Tongue (tissue), 2 donors: ENCODE results near the gene HAGHL. TPM values are rescaled to one million over a fixed set of nuclear protein-coding genes. Genes with fewer than 3 reads are reported as not detected.
"Not testable (repeated sequence)": the region's sequence is repeated elsewhere in the genome, so short reads cannot be mapped to it uniquely, and the experiment has no call there.

Source experiments
- DNase-seq: peaks from one replicate; pipeline ENCODE4 v3.0.0-alpha.2; 2015
- total RNA-seq: library from RNA; depleted of rRNA; stranded (reverse); fragments of >200 nt; gene quantifications from one replicate; pipeline ENCODE4 v1.2.3, GENCODE V29; 2014

Gene HAGHL
- total RNA-seq, 1 donor from 2014 or later, result 1.5 TPM

DNA sequence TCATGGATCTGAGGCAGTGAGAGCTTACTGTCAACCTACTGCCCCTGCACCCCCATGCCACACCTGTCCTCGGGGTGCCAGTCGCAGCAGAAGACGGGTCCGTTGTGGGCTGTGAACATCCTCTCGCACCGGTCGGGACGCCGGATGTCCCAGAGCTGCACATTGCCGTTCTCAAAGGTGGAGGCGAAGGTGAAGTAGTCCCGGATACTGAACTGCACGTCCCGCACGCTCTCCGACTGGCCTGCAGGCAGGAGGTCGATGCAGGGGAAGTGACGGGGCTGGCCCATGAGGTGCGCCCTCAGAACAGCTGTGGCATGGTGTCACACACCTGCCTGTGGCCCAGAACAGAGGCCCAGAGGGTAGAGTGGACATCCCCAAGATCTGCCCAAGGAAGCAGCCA, 39.4 kb upstream of the HAGHL start:
- no peak for DNase-seq

DNA sequence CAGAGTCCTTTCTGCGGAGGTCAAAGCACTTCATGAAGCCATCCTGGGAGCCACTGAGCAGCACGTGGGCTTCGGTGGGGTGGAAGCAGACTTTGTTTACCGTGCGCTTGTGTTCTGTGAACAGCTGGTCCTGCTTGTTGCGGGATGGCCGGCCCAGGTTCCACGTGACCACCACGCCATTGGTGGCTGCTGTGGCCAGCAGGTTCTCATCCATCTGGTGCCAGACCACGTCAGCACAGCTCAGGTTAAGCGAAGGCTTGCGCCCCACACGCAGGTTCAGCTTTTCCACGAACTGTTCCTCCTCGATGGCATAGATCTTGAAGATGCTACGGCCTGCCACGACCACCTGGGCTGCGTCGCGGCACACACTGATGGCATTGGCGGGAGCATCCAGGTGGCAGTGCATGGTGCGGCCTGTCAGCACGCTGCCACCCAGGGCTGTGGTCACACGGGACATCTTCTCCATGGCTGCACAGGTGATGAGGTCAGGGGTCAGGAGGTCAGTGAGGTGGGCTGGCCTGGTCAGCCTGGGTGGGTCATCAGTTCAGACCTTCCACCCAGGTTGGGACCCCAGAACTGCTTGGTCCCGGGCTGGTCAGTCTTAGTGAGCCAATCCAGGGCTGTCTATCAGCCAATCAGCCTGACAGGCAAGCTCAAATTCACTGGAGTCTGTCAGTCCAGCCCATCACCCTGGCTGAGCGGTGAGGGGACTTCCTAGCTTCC, 37.6 kb upstream of the HAGHL start:
- DNase-seq, result no peak

DNA sequence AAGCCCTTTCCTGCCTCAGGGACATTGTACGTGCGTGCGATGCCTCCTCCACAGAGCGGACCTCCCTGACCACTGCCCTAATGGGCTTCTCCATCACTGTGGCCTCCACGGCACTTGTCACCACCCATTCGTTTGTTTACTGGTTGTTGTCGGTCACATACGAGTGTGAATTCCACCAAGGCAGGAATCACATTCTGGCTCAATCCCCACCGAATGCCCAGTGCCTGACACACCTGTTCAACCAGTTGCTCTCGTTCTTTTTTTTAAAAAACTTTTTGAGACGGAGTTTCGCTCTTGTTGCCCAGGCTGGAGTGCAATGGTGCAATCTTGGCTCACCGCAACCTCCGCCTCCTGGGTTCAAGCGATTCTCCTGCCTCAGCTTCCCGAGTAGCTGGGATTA, 35.7 kb upstream of the HAGHL start:
- not testable (repeated sequence) for DNase-seq

DNA sequence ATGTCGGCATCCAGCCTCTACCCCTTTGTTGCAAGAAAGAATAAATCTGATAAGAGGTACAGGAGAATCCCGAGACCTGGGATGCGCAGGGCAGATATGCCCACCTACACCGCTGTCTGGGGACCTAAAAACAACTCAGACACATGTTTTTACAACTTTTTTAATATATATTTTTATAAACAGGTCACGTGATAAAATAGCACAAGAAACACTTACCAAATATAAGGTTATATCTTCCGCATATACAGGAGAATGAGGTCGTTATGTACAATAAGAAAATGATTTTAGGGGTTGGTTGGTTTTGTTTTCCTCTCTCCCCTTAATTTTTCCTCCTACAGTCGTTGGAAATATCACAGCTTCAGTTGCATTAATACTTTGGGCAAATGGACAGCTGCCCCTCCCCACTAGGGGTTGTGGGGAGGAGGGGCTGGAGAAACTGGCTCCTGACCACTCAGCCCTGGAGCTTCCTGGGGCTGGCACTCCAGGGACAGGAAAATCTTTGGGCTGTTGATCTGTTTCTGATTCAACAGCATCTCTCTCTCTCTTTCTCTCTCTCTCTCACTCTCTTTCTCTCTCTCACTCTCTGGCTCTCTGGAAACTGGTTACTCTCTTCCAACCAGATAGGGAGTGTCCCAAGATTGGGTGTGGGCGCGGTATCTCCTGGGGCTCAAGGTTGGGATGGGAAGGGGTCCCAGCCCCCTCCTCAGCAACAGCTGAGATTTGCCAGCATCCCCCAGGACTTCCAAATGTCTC, 34.4 kb upstream of the HAGHL start:
- DNase-seq, result no peak

DNA sequence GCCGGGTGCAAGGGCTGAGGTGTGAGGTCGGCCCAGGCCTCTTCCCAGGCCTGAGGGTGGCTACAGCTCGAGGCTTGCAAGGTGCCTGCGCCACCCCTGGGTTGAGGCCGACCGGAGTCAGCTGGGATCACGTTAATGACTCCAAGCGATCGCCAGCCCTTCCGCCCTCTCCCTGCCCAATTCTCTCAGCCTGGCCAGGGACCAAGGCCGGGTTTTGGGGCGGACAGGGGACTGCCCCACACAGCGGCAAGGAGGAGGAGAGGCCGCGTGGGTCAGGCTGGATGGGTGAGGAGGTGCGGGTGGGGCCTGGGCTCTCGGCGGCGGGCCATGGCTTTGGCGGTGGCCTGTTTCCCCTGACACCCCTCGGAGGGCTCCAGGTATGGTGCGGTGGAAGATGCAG, 33.5 kb upstream of the HAGHL start:
- DNase-seq, result no peak

DNA sequence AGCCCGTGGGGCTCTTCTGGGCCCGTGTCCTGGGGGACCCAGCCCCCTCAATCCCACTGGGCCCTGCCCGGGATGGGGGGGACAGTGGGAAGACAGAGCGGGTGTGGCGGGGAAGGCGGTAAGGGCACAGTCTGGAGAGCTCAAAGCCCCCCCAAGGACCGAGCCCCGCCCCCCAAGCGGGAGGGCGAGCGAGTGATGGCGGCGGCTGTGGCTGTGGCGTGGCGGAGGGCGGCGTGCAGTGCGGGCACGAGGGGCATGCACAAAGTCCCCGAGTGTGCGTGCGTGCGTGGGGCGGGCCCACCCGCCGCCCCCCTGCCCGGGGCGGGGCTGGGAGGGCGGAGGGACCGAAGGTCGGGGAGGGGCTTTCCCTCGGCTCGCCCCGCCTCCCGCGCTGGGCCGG, 33.1 kb upstream of the HAGHL start:
- no peak for DNase-seq

DNA sequence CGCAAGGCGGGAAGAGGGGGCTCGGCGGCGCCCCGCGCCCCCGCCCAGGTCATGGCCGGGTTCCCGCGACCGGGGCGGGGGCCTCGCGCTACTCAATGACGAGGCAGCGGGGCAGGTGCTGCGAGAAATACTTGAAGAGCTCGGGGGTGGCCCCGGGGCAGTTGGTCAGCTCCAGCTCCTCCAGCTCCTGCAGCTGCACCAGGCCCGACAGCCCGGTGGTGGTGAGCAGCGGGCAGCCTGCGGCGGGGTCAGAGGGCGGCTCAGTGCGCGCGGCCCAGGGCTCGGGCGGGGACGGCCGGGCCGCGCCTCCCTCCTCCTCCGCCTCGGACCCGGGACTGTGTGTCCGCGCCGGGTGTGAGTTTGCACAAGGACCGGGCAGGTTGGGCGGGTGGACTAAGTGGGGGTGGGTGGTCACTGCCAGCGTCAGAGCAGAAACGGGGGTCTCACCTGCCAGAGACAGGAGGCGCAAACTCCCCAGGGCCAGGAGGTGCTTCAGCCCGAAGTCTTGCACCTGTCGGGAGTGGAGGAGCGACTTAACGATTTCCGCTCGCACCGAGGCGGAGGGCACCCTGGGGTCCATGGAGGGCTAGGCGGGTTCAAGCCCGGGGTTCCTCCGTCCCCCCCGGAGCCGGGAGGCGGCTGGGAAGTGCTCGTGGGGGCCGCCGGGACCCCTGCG, 32.6 kb upstream of the HAGHL start:
- DNase-seq, result no peak

DNA sequence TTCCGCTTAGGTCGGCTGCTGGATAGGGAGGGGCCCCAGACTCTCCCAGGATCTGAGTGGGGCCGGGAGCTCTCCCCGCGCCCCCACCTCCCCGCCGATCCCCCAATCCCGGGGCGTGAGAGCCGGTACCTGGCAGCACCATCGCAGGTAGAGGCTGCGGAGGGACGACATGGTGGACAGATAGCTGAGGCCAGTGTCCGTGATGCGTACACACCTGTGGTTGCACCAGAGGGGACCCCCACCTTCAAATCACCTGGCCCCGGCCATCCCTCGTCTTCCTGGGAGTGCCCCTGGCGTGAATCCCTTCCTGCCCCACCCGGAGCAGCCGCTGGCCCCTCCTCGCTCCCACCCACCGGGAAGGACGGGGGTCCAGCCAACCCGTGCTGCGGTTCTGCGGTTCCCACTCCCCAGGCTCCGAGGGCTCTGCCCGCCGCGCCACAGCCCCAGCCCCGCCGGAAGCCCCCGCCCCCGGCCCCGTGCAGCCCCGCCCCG, 32.0 kb upstream of the HAGHL start:
- no peak for DNase-seq

DNA sequence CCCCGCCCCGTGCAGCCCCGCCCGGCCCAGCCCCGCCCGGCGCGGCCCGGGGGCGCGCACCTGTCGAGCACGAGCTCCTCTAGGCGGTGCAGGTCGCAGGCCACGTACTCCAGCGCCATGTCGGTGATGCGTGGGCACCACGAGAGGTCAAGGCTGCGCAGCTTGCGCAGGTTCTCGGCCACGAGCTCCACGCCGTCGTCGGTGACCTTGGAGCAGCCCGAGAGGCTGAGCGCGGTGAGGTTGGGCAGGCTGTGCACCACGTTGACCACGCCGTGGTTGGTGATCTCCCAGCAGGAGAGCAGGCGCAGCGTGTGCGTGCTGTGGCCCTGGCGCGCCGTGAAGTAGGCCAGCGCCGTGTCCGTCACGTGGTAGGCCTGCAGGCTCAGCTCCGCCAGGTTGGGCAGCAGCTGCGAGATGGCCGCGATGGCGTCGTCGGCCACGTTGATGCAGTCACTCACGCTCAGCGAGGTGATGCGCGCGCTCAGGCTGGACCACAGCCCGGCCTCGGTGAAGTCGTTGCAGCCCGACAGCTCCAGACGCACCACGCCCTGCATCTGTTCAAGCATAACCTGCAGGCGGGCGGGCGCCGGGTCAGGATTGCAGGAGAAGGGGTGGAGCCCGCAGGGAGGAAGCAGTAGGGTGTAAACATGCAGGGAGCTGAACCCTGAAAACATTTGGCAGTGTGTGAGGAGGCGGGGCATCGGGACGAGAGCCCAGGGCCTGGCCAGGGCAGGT, 31.4 kb upstream of the HAGHL start:
- peak; percentile 52 for DNase-seq

DNA sequence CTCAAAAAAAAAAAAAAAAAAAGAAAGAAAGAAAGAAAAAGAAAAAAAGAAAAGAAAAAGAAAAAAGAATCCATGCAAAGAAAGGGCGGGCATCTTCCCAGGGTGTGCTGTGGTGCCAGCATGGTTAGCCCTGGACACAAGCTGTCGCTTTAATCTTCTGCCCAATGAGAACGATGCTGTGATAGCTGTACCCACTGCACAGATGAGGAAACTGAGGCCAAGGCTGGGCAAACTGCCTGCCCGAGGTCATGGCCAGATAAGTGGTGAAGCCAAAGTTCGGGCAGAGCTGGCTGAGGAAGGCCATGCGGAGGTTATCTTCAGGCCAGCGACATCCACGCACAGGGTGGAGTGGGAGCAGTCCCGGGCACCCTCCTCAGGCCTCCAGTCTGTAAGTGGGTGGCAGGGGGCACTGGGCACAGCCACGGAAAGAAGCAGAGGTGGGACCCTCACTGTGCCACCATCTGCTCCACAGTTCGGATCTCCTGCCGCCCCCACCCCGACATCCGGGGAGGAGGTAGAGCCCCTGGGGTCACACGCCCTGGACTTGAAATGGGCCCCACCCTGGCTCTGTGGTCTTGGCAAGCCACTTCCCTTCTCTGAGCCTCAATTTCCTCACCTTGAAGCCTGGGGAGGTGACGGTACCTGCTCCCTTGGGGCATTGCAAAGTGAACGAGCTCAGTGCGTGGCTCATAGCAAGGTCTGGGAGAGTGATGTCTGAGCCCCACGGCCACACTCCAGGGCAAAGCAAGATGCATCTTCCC, 27.8 kb upstream of the HAGHL start:
- DNase-seq, result no peak

DNA sequence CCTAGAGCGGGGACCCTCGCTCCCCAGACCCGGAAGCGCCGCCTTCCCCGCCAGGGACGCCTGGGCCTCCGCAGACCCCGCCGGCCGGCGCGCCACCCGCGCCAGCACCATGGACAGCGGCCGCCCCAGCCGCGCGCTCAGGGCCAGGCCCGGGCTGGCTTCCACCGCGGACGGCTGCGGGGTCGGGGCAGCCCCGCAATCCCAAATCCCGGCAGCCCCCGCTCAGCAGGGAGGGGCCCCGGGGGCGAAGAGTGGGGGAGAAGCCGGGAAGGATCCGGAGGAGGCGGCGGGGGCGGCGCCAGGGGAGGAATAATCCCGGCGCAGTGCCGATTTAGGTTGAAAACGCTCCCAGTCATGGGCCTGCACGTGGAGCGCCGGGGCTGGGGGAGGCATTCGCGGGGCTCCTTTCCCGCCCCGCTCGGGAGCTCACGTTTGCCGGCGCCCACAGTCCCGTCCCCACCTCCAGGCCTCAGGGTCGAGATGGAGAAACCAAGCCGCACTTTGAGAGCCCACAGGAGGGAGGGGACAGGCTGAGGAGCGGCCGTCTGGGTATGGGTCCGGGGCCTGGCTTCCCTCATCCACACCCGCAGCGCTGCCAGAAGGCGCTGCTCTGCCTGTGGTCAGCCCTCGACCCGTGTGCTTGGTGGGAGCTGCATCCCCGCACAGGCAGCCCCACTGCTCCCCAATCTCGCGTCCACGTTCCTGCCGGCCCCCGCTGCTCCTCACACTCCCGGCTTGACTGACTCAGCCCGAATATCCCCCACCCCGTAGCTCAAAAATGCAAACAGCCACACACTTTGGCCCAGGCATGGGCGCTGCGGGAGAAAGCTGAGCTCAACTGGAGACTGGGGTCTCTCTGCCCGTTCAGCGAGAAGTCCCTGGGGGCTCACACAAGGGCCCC, 26.0 kb upstream of the HAGHL start:
- peak; percentile 65 for DNase-seq

DNA sequence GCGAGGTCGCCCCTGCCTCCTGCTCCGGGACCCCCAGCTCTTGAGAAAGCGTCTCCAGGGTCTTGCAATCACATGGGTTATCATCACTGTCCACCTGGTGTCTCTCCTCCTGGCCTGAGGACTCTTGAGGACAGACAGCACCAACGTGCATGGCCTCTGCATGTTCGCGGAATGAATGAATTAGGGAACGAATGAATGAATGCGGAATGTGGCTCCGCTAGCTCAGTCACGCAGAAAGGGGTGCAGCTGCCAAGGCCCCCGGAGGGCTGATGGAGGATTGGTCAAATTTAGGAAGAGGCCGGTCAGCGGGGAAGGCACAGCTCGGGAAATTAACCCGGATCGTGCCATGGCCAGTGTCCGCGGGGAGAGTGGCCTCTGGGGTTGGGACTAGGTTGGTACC, 24.6 kb upstream of the HAGHL start:
- no peak for DNase-seq

DNA sequence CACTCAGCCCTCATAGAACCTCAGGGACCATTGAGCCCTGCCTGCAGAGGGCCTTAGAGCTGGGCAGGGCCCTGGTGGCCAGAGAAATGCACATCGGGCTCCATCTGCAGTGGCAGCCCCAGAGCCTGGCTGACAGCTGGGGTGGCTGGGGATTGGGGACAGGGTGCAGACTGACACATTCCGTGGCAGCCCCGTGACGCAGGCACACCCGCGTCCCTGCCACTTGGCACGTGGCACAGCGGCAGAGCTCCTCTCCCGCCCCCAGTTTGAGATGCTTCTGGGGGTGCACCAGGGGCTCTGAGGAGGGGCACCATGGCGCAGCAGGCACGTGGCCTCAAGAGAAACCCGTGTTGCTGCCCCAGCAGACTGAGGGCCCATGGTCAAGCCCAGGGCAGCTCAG, 23.5 kb upstream of the HAGHL start:
- DNase-seq, result no peak

DNA sequence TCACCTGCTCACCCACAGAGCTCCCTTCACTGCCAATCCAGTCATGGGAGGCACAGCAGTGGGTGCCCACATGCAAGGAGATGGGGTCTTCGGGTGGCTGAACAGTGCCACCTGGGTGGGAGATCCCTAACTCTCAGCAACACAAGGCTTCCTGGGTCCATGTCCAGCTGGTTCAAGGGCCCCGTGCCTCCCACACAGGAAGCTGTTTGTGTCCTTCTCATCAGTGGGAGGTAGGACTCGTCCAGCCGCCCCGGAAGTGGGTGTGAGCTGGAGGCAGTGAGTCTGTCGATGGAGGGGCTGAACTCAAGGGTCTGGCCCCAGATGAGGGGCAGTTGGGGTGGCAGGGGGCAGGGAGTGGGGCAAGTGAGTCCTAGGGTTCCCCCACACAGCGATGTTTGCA, 22.9 kb upstream of the HAGHL start:
- no peak for DNase-seq

DNA sequence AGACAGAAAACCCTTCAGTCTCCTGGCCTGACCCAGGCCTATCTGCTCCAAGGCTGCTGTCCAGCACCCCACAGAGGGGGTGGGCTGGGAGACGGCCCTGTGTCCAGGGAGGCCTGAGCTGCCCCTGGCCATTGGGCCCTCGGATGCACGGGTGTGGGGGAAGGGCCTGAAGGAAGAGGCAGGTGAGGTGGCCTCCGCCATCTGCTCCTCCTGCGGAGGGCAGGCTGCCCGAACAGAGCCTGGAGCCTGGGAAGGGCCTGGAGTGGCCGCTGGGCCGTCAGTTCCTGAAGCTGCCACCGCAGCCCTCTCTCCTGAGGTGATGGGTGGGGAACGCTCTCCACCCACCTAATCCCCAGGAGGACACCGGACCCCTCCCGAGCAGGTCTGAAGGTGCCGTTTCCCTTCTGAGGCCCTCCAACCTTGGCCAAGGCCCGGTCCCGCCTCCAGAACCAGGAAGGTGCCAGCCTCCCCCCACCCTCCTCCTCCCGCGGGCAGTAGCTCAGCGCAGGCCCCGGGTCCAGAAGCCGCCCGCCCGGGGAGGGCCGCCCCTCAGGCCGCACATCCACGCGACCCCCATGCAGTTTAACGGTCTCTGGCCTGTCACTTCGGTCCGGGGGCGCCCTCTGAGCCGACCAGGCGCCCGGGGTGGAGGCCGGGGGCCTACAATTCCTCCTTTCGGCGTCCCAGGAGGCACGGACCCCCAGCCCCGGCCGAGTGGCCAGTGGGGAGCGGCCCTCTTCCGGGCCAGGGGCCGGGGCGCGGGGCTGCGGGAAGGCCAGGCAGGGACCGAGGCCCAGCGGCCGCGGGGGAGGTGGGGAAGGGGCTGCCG, 22.1 kb upstream of the HAGHL start:
- DNase-seq, result no peak

DNA sequence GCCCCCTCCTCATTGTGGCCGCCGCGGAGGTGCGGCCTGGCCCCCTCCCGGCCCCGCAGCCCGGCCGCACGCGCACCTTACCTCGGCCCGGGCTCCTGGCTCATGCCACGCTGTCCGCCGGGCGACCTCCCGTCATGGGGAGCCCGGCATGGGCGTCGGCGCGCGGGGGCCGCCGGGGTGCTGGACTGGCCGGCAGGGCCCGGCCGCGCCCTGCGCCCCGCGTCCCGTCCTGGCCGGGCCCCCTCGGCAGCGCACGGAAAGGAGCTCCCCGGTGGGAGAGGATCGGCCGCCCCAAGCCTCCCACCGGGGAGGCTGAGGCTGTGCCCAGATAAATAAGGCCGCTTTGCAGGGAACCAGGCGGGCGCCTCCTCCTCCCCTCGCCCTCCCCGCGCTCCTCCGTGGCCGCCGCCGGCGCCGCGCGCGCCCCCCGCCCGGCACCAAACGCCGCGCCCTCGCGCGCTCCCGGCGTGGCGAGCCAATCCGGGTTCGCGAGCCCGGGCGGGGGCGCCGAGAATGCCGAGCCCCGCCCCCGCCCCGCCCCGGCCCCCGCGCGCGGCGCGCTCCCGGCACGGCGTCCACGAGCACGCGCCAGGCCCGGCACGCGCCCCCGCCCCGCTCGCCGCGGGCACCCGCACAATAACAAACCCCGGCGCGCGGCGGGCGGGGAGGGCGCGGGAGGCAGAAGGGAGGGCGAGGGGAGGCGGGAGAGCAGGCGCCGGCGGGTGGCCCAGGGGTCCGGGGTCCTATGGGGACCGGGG, 21.3 kb upstream of the HAGHL start, which contains the start of gene FBXL16:
FBXL16 (minus strand) TSS at position 371 of the 758 bp plus-strand sequence. CDS start 8,396 bp downstream, outside the sequence.
- no peak for DNase-seq

DNA sequence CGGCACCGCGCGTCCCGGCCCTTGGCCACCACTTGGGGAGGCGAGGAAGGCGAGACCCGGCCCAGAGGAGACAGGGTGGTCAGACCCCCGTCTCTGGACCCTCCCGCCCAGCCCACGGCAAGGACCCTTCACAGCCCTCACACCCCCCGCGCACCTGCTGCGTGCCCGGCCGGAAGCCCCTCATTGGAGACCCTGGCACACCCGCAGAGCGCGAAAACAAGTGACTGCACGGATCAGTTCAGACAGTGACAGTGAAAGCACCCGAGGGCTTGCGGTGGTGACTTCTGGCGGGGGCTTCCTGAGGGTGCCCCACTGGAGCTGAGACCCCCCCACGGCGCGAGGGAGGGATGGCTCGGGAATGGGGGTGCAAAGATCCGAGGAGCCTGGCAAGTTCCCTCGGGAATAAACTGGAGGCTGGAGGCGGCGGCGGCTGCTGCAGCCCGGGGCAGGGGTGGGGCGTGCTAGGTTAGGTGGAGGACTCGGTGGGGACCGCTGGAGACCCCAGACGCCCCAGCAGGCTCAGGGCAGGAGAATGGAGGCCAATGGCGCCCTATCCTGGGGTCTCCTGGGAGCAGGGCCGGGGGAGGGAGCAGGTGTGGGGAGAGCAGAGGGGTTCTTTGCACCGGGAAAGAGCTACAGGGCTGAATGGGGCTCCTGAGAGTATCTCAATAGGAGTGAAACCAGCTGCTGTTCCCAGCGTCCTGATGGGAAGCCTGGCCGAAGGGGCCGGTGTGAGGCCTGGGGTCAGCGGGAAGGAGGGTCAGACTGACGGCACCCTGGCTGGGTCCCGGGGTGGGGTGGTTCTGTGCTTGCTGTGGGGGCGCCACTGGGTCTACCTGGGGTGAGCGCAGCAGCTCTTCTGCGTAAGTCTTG, 20.5 kb upstream of the HAGHL start:
- no peak for DNase-seq

DNA sequence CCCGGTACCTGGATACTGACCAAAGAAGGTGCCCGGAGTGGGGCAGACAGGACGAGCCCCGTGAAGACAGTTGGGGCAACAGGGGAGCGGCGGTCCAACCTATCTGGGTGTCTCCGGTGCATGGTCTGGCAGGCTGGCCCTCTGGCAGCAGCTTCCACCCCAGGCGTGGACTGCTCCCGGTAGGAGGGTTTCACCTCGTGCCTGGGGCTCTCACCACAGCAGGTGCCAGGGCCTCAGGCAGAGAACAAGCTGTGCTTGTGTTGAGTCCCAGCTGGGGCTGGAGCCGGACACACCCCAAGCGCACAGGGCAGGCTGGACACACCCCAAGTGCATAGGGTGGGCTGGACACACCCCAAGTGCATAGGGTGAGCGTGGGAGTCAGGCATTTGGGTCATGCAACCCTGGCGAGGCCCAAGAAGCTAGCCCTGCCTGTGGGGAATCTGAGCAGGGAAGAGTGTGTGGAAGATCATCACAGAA, 19.8 kb upstream of the HAGHL start:
- no peak for DNase-seq
